MCF 10A (cell line): ENCODE measurements around the gene PIGU. TPM values are rescaled to one million over a fixed set of nuclear protein-coding genes. Genes with fewer than 3 reads are reported as not detected.

Source experiments
- BruUV-seq: library from RNA; stranded (reverse); fragments of 400-500 nt; replicated peaks from 2 replicates; lab custom pipeline; 2021; lab: Mats Ljungman, UMichigan
- CTCF ChIA-PET: fragments of 300-600 bp; sonication (Branson Sonifier 250); formaldehyde crosslinking; extraction: SDS; loops from one replicate; lab custom pipeline; 2021; ENCODE audit warnings: antibody characterized with exemption, inconsistent platforms; lab: Yijun Ruan, JAX
- POLR2A ChIA-PET: fragments of 300-600, 350-650 bp; sonication (Branson Sonifier 250); formaldehyde crosslinking; extraction: SDS; loops from one replicate; lab custom pipeline; 2020; ENCODE audit warnings: antibody characterized with exemption, inconsistent platforms; lab: Yijun Ruan, JAX
- DNase-seq: peaks from one replicate; pipeline ENCODE4 v3.0.0-alpha.2; 2018; ENCODE audit not compliant: unreplicated experiment
- H3K27ac Mint-ChIP-seq: one replicate; pipeline ENCODE4 v1.8.0; 2022; ENCODE audit warnings: mild to moderate bottlenecking, low read depth, mixed read lengths; ENCODE audit not compliant: unreplicated experiment
- H3K27me3 Mint-ChIP-seq: one replicate; pipeline ENCODE4 v1.8.0; 2022; ENCODE audit warnings: mixed read lengths; ENCODE audit not compliant: insufficient read depth, unreplicated experiment
- H3K36me3 Mint-ChIP-seq: one replicate; pipeline ENCODE4 v1.8.0; 2022; ENCODE audit warnings: mild to moderate bottlenecking, moderate library complexity, mixed read lengths; ENCODE audit not compliant: insufficient read depth, unreplicated experiment
- H3K4me1 Mint-ChIP-seq: one replicate; pipeline ENCODE4 v1.8.0; 2022; ENCODE audit warnings: mixed read lengths; ENCODE audit not compliant: insufficient read depth, unreplicated experiment
- H3K4me3 Mint-ChIP-seq: one replicate; pipeline ENCODE4 v1.8.0; 2022; ENCODE audit warnings: mild to moderate bottlenecking, moderate library complexity, mixed read lengths; ENCODE audit not compliant: unreplicated experiment
- H3K9me3 Mint-ChIP-seq: one replicate; pipeline ENCODE4 v1.8.0; 2022; ENCODE audit warnings: mixed read lengths; ENCODE audit not compliant: unreplicated experiment
- CTCF ChIP-seq: fragments of 200-600 bp; IDR thresholded peaks from one replicate; pipeline ENCODE4 v1.8.0; 2022; ENCODE audit warnings: antibody characterized with exemption, mild to moderate bottlenecking; ENCODE audit not compliant: unreplicated experiment
- intact Hi-C: fragments of 100-400 bp; cut with micrococcal nuclease; formaldehyde crosslinking; loops from 2 replicates; pipeline ENCODE4 v1.14.1; 2022
- total RNA-seq: library from RNA; stranded (reverse); gene quantifications from 2 replicates; pipeline ENCODE4 v1.2.3, GENCODE V29; 2022

Gene PIGU
- total RNA-seq, 1 experiment from 2014 or later, result 14.5 TPM

GRCh38 chr20:34547844-34548613 is 128.9 kb downstream of the PIGU start:
- Mint-ChIP-seq H3K4me3 (no peak overlapping the region), H3K27ac (no peak overlapping the region), H3K27me3 (no peaks in the 10 kb centered on the region), H3K9me3 (no peaks in the 10 kb centered on the region), H3K4me1 (peaks cover 6% of the 10 kb centered on the region), H3K36me3 (peaks cover under 1% of the 10 kb centered on the region)
- no TSS peak for BruUV-seq
- ChIA-PET CTCF (interaction anchor here (0.5 to 3.2 kb wide), 2 partner anchors 8 to 9 kb away, joined by 4 to 16 read pairs; no protein-coding TSS in a partner anchor), POLR2A (interaction anchor here (0.7 kb wide), 1 partner anchor 14 kb away, joined by 3 read pairs; no protein-coding TSS in a partner anchor)
- DNase-seq, result no peak
- TF ChIP-seq CTCF, result no peak
- intact Hi-C loops, result no loop called here

- POLR2A ChIA-PET, result interaction anchor here (1.2 kb wide), 1 partner anchor 21 kb away, joined by 3 read pairs; no protein-coding TSS in a partner anchor
- no peak overlapping the region for H3K4me3 Mint-ChIP-seq
Observed at GRCh38 chr20:34546751-34547181, 130.1 kb downstream of the PIGU start.

GRCh38 chr20:34544109-34544796 is 132.6 kb downstream of the PIGU start:
- no peak for TF ChIP-seq CTCF
- Mint-ChIP-seq H3K27me3 (no peaks in the 10 kb centered on the region), H3K9me3 (no peaks in the 10 kb centered on the region), H3K36me3 (peaks cover 38% of the 10 kb centered on the region), H3K27ac (no peak overlapping the region), H3K4me3 (no peak overlapping the region), H3K4me1 (peaks cover 6% of the 10 kb centered on the region)
- intact Hi-C loops, result no loop called here
- CTCF ChIA-PET, result interaction anchor here (0.6 to 0.9 kb wide), 4 partner anchors 17 to 417 kb away, joined by 3 to 4 read pairs (median 3); no protein-coding TSS in a partner anchor
- BruUV-seq, result no TSS peak
- DNase-seq, result no peak
- POLR2A ChIA-PET, result interaction anchor here (0.5 to 1.3 kb wide), 3 partner anchors 13 to 927 kb away, joined by 3 to 4 read pairs (median 3); no protein-coding TSS in a partner anchor

More at GRCh38 chr20:34546751-34547181, 130.1 kb downstream of the PIGU start:
- Mint-ChIP-seq H3K4me1 (peaks cover 6% of the 10 kb centered on the region), H3K27me3 (no peaks in the 10 kb centered on the region), H3K9me3 (no peaks in the 10 kb centered on the region), H3K36me3 (peaks cover 13% of the 10 kb centered on the region), H3K27ac (no peak overlapping the region)
- CTCF ChIA-PET, result no interaction called here
- BruUV-seq, result no TSS peak
- intact Hi-C loops, result no loop called here
- TF ChIP-seq CTCF, result no peak
- no peak for DNase-seq
